Measurements from ENCODE around the gene ZDHHC20. TPM values are rescaled to one million over a fixed set of nuclear protein-coding genes. Genes with fewer than 3 reads are reported as not detected.
A peak's percentile ranks its signal among the peaks of the same experiment; 100 is the strongest.

ZDHHC20 gene
- polyA plus RNA-seq, 6 donors from 2014 or later: 12.5 to 27.9 (median 24.5) TPM

DNA sequence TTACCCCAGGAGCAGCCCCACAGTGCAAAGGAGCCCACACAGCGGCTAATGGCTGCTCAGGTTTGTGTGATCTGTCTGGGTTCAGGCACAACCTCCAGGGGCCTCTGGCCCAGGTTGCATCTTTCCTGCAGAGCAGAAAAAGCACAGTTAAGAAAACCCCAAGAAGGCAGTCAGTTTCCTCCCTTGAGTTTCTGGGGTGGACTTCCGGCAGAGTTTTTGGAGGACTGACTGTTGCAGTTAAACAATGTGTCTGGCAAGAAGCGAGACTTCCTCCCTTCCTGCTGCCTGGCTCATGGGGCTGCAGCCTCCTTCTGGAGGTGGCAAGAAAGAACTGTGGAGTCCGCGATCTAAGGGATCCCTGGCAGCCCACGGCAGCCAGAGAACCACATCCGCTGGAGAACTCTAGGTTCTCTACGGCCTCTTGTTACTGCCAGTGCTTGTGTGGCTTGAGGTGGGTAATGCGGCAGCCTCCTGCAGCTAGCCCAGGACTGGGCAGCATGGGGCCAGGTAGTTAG is 114.4 kb downstream of the ZDHHC20 start:
- Mint-ChIP-seq H3K9me3 (no peaks in the 10 kb centered on the region), H3K27me3 (no peaks in the 10 kb centered on the region), H3K4me1 (peaks cover 0 to 17% (median 16%) of the 10 kb centered on the region in 3 donors), H3K27ac (peak overlapping the region in 4 of 6 donors; percentile 57 to 88 (median 78)), H3K36me3 (no peaks in the 10 kb centered on the region), H3K4me3 (peak overlapping the region in 6 of 8 donors; percentile 15 to 84 (median 69))
- peak; percentile 30 to 60 for ATAC-seq (ENCODE audit: low read depth in 2 of 2)
- no peak for DNase-seq

- ATAC-seq (ENCODE audit: low read depth in 2 of 2) (no peak), DNase-seq (no peak)
- Mint-ChIP-seq H3K36me3 (no peaks in the 10 kb centered on the region), H3K4me3 (peak overlapping the region in 1 of 8 donors; percentile 41), H3K27ac (peak overlapping the region in 1 of 6 donors; percentile 28), H3K27me3 (no peaks in the 10 kb centered on the region), H3K9me3 (no peaks in the 10 kb centered on the region), H3K4me1 (peaks cover 0 to 22% (median 16%) of the 10 kb centered on the region in 3 donors)
These were observed 115.4 kb downstream of the ZDHHC20 start for GRCh38 chr13:21343659-21344058.

- Mint-ChIP-seq H3K27ac (peak overlapping the region in 1 of 6 donors; percentile 39), H3K4me1 (peaks cover 0 to 23% (median 16%) of the 10 kb centered on the region in 3 donors), H3K36me3 (no peaks in the 10 kb centered on the region), H3K4me3 (no peak overlapping the region), H3K27me3 (no peaks in the 10 kb centered on the region), H3K9me3 (no peaks in the 10 kb centered on the region)
- no peak for ATAC-seq (ENCODE audit: low read depth in 2 of 2)
- no peak for DNase-seq
These were observed 116.2 kb downstream of the ZDHHC20 start for GRCh38 chr13:21342699-21343442.

DNA sequence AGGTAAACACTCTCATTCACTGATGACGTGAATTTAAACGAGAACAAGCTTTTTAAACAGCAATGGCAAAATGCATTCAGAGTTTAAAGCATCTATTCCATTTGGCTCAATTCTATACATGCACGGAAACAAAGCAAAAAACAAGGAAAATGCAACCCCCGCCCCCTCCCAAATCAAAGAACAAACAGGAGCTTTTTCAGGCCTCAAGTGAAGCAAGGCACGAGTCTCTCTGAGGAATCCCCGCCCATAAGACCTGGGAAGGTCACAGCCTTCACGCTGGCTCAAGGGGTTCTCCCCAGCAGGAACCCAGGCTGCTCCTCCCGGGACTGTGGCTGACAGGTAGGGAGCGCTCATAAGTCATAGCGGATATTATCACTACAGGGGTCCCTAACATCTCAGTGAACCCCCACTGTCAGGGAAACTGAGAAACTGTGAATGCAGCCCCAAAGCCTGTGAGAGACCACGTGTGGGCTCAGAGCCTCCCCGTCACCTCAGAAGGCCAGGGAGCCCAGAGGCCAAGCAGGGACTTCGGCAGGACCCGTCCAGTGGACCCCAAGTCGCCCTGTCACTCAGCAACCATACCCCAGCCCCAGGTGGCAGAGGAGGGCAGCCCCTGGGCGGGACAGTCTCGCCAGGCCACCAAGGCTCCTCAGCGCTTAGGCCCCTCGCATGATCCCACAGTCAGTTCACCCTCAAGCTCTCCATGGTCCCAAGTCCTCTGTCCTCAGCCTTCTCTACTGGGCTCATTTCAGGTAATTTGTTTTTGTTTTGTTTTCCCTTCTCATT is 117.3 kb downstream of the ZDHHC20 start:
- Mint-ChIP-seq H3K4me1 (peaks cover 0 to 23% (median 16%) of the 10 kb centered on the region in 3 donors), H3K27me3 (no peaks in the 10 kb centered on the region), H3K36me3 (no peaks in the 10 kb centered on the region), H3K9me3 (no peaks in the 10 kb centered on the region), H3K27ac (no peak overlapping the region), H3K4me3 (no peak overlapping the region)
- DNase-seq (no peak), ATAC-seq (ENCODE audit: low read depth in 2 of 2) (no peak)

DNA sequence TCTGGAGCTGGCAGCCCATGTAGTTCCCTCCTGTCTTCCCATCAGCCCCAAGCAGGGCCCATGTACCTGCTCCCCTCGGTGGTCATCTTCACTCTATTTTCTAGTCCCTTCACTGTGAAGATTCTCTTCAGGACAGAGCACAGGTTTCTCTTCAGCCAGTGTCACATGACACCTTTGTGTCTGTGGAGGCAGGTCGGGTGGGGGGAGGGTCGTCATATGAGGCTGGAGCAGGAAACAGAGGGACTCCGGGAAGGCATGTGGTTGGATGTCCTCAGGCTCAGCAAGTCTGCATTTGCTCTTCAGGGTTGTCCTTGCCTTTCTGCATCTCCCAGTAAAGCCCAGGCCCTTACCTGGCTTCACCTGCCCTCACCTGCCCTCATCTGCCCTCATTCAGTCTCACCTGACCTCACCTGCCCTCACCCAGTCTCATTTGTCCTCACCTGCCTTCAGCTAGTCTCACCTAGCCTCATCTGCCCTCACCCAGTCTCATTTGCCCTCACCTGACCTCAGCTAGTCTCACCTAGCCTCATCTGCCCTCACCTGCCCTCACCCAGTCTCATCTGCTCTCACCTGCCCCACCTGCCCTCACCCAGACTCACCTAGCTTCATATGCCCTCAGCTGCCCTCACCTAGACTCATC is 120.3 kb downstream of the ZDHHC20 start:
- Mint-ChIP-seq H3K4me1 (peaks cover 0 to 6% (median 0%) of the 10 kb centered on the region in 3 donors), H3K27me3 (no peaks in the 10 kb centered on the region), H3K36me3 (no peaks in the 10 kb centered on the region), H3K27ac (peak overlapping the region in 3 of 6 donors; percentile 39 to 86 (median 86)), H3K9me3 (no peaks in the 10 kb centered on the region), H3K4me3 (no peak overlapping the region)
- ATAC-seq (ENCODE audit: low read depth in 2 of 2): no peak
- DNase-seq: no peak

GRCh38 chr13:21338156-21338555 is 120.9 kb downstream of the ZDHHC20 start:
- Mint-ChIP-seq H3K27ac (peak overlapping the region in 1 of 6 donors; percentile 71), H3K4me3 (no peak overlapping the region), H3K27me3 (no peaks in the 10 kb centered on the region), H3K9me3 (no peaks in the 10 kb centered on the region), H3K36me3 (no peaks in the 10 kb centered on the region), H3K4me1 (peaks cover 0 to 6% (median 0%) of the 10 kb centered on the region in 3 donors)
- DNase-seq (no peak), ATAC-seq (ENCODE audit: low read depth in 2 of 2) (no peak)

DNA sequence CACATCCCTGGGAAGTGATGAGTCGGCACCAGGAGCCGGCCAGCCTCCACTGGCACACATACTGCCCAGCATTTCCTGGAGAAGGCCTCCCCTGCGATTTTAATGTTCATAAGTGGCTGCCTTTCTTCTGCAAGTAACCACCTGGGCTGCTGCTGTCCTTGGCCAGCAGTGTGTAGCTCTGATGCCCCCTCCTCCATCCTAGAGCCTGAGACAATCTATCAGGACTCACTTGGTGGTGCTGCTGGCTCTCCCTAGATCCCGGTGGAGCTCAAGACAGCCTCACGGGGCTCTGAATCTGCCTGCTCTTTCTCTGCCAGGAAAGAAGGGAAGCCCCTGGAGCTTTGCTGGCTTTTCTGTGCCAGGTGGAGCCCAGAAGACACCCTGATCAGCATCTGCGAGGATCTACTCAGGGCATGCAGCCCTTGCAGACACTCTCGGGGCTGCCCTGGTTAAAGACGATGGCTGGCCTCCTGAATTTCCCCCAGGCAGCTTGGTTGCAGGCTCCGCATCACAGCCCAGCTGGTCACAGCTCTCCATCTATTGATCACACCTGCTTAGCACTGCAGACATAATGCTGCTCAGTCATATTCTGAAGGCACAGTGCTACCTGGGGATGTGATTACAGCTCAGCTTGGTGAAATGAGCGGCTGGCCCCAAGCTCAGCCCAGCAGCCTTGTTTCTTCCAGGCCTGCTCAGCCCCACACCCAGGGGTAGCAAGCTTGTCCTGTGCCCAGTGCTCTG is 122.3 kb downstream of the ZDHHC20 start:
- ATAC-seq (ENCODE audit: low read depth in 2 of 2) (no peak), DNase-seq (no peak)
- no peaks in the 10 kb centered on the region for H3K27me3 Mint-ChIP-seq
- H3K36me3 Mint-ChIP-seq: no peaks in the 10 kb centered on the region
- H3K27ac Mint-ChIP-seq: peak overlapping the region in 1 of 6 donors; percentile 6
- no peaks in the 10 kb centered on the region for H3K9me3 Mint-ChIP-seq
- H3K4me1 Mint-ChIP-seq: peaks cover 0 to 6% (median 0%) of the 10 kb centered on the region in 3 donors
- no peak overlapping the region for H3K4me3 Mint-ChIP-seq

- no peak for DNase-seq
- Mint-ChIP-seq H3K4me3 (no peak overlapping the region), H3K27me3 (no peaks in the 10 kb centered on the region), H3K9me3 (no peaks in the 10 kb centered on the region), H3K36me3 (no peaks in the 10 kb centered on the region), H3K27ac (no peak overlapping the region), H3K4me1 (no peaks in the 10 kb centered on the region)
- ATAC-seq (ENCODE audit: low read depth in 2 of 2): no peak
These were observed 125.9 kb downstream of the ZDHHC20 start for GRCh38 chr13:21333186-21333585.

DNA sequence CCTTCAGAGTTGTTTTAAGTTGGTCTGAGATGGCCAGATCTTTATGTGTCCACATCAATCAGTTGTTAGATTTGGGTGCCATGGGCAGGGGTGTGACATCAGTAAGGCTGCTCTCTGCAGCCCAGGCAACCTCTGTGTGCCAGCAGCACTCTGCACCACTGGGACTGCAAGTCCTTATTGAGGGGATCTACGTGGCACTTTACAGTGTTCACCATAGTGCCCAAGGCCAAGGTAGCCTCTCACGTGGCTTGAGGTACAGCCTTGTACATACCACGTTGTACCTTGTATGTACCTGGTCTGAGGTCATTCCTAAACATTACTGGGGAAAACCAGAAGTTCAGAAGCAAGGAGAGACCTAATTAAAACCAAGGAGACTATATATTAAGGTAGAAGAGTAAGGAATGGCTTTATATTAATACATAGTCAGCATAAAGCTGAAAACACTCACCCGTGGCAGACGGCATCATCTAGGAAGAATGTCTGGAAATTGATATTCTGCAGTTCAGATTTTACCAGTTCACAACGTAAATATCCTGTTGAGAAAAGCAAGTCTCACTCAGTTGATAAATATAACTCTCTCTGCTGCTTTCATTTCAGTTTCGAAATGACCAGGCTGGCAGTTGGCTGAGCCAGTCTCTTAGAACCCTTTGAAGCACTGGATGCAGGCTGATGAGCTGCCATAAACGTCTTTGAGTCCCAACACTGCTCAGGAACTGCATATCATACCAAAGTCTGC is 128.8 kb downstream of the ZDHHC20 start:
- no peak for DNase-seq
- no peak overlapping the region for H3K27ac Mint-ChIP-seq

DNA sequence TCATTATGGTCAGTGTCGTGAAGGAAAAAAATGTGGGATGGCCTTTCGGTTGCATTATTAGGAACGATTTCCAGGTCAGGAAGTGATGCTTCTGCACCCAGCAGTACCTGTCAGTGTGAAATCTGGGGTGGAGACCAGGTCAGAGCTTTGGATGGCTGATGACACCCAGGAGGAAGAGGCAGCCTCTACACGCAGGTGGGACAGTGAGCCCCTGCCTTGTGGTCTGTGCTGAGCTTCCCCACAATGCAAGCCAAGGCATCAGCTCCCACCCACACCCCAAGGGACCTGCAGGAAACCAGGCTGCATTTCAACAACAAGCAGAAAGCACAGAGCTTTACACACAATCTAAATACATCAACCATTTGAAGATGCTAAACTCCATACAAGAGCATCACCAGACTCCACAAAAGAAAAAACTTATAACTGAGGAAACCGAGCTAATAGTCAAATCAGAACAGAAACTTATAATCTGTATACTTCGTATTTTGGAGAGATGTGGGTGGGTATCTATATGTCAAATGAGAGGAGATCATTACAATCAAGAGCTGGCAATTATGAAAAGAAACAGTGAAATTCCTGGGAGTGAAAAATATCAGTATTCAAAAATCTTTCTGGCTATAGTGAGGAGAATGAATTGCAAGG is 130.1 kb downstream of the ZDHHC20 start:
- Mint-ChIP-seq H3K27me3 (no peaks in the 10 kb centered on the region), H3K4me1 (peaks cover 0 to 6% (median 5%) of the 10 kb centered on the region in 3 donors), H3K27ac (peak overlapping the region in 1 of 6 donors; percentile 32), H3K4me3 (no peak overlapping the region), H3K36me3 (peaks cover 0 to 9% of the 10 kb centered on the region in 2 donors), H3K9me3 (peaks cover 0 to 1% (median 0%) of the 10 kb centered on the region in 7 donors)
- DNase-seq (no peak), ATAC-seq (ENCODE audit: low read depth in 2 of 2) (no peak)

More for the DNA sequence above, 128.8 kb downstream of the ZDHHC20 start:
- no peak for ATAC-seq (ENCODE audit: low read depth in 2 of 2)
- Mint-ChIP-seq H3K9me3 (peaks cover 0 to 1% (median 0%) of the 10 kb centered on the region in 7 donors), H3K4me1 (peaks cover 0 to 6% (median 5%) of the 10 kb centered on the region in 3 donors), H3K36me3 (peaks cover 0 to 8% of the 10 kb centered on the region in 2 donors), H3K27me3 (no peaks in the 10 kb centered on the region), H3K4me3 (no peak overlapping the region)

DNA sequence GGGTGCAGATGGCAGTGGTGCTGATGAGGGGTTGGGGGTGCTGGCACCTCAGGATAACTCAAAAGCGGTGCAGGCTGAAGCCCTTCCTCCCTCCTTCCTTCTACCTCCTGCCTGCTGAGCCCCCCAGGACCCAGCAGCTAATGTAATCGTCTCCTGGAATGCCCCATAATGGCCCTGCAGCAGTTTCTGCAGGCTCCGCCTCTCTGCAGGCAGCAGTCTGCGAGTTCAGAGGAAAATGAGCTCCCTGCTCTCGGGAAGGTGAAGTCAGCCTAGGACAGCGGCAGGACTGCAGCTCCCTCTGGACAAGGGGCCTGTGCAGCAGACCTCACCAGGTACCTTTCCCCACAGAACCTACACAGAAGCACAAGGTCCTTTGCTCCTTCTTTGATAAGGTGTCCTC is 130.9 kb downstream of the ZDHHC20 start:
- Mint-ChIP-seq H3K27me3 (no peaks in the 10 kb centered on the region), H3K4me3 (no peak overlapping the region)

More for the DNA sequence above, 130.9 kb downstream of the ZDHHC20 start:
- Mint-ChIP-seq H3K27ac (no peak overlapping the region), H3K9me3 (peaks cover 0 to 1% (median 0%) of the 10 kb centered on the region in 7 donors), H3K36me3 (peaks cover 0 to 9% of the 10 kb centered on the region in 2 donors), H3K4me1 (peaks cover 0 to 6% (median 5%) of the 10 kb centered on the region in 3 donors)
- DNase-seq (no peak), ATAC-seq (ENCODE audit: low read depth in 2 of 2) (no peak)

Data from naive B cell (primary cell).